PC-3 (cell line): ENCODE measurements around the gene SLFN13. TPM values are rescaled to one million over a fixed set of nuclear protein-coding genes. Genes with fewer than 3 reads are reported as not detected.

ENCODE experiments used
- ATAC-seq: fragments of 200-7000 bp; cut with Tn5 transposase; 2 replicates; pipeline ENCODE4 v1.9.1; 2020; ENCODE audit warnings: mild to moderate bottlenecking, moderate library complexity
- BruUV-seq: library from RNA; stranded (reverse); fragments of 400-500 nt; replicated peaks from 2 replicates; lab custom pipeline; 2021; lab: Mats Ljungman, UMichigan
- CTCF ChIA-PET: fragments of 300-600 bp; sonication (Branson Sonifier 250); formaldehyde crosslinking; loops from one replicate; lab custom pipeline; 2022; ENCODE audit warnings: antibody characterized with exemption; lab: Charles Lee
- POLR2A ChIA-PET: fragments of 300-600 bp; sonication (Branson Sonifier 250); formaldehyde crosslinking; loops from one replicate; lab custom pipeline; 2022; ENCODE audit warnings: antibody characterized with exemption; ENCODE audit not compliant: unreplicated experiment; lab: Charles Lee
- DNase-seq: peaks from one replicate; pipeline ENCODE4 v3.0.0-alpha.2; 2015
- H2AFZ ChIP-seq: fragments of 300-600 bp; sonication (generic); 2 replicates; pipeline ENCODE4 v1.6.0; 2016; ENCODE audit warnings: antibody characterized with exemption, low read length
- H3F3A ChIP-seq: fragments of 300-600 bp; sonication (generic); one replicate; pipeline ENCODE4 v1.6.0; 2017; ENCODE audit warnings: antibody characterized with exemption, low read length, control low read depth, mild to moderate bottlenecking; ENCODE audit not compliant: unreplicated experiment
- H3K27ac ChIP-seq: fragments of 300-600 bp; sonication (generic); 2 replicates; pipeline ENCODE4 v1.5.1; 2016; ENCODE audit warnings: mild to moderate bottlenecking, low read length
- H3K27me3 ChIP-seq: fragments of 300-600 bp; sonication (generic); 2 replicates; pipeline ENCODE4 v1.6.1; 2016; ENCODE audit warnings: low read length, mixed read lengths
- H3K36me3 ChIP-seq: fragments of 300-600 bp; sonication (generic); 2 replicates; pipeline ENCODE4 v1.6.1; 2016; ENCODE audit warnings: low read depth, mixed run types, low read length, mixed read lengths
- H3K4me1 ChIP-seq: fragments of 300-600 bp; sonication (generic); 2 replicates; pipeline ENCODE4 v1.5.1; 2016; ENCODE audit warnings: low read length; ENCODE audit not compliant: insufficient read depth
- H3K4me2 ChIP-seq: fragments of 300-600 bp; sonication (generic); 2 replicates; pipeline ENCODE4 v1.6.0; 2016; ENCODE audit warnings: low read length
- H3K4me3 ChIP-seq: fragments of 300-600 bp; sonication (generic); 2 replicates; pipeline ENCODE4 v1.5.1; 2016; ENCODE audit warnings: mild to moderate bottlenecking, low read length, mixed read lengths
- H3K79me2 ChIP-seq: fragments of 300-600 bp; sonication (generic); 2 replicates; pipeline ENCODE4 v1.6.1; 2017; ENCODE audit warnings: low read length, mixed read lengths
- H3K9ac ChIP-seq: fragments of 300-600 bp; sonication (generic); 2 replicates; pipeline ENCODE4 v1.6.0; 2016; ENCODE audit warnings: mild to moderate bottlenecking, low read length
- H3K9me2 ChIP-seq: fragments of 300-600 bp; sonication (generic); replicated peaks from 2 replicates; pipeline ENCODE4 v1.6.1; 2016; ENCODE audit warnings: mixed run types, low read length, mixed read lengths
- H3K9me3 ChIP-seq: fragments of 300-600 bp; sonication (generic); 2 replicates; pipeline ENCODE4 v1.6.1; 2016; ENCODE audit warnings: low read length, mixed read lengths
- H4K20me1 ChIP-seq: fragments of 300-600 bp; sonication (generic); 2 replicates; pipeline ENCODE4 v1.6.1; 2016; ENCODE audit warnings: low read length, mixed read lengths
- EZH2 ChIP-seq: fragments of 300-600 bp; sonication (generic); IDR thresholded peaks from one replicate; pipeline ENCODE4 v1.6.1; 2017; ENCODE audit warnings: antibody characterized with exemption, mild to moderate bottlenecking, low read length; ENCODE audit not compliant: unreplicated experiment
- EZH2phosphoT487 ChIP-seq: fragments of 300-600 bp; sonication (generic); IDR thresholded peaks from 2 replicates; pipeline ENCODE4 v1.6.1; 2018; ENCODE audit warnings: mild to moderate bottlenecking, antibody characterized with exemption, low read length, borderline replicate concordance
- intact Hi-C: fragments of 100-400 bp; cut with micrococcal nuclease; formaldehyde crosslinking; loops from 2 replicates; pipeline ENCODE4 v1.9.0; 2023
- total RNA-seq: library from RNA; depleted of rRNA; stranded (reverse); fragments of >200 nt; gene quantifications from 2 replicates; pipeline ENCODE4 v1.2.3, GENCODE V29; 2014
- TF ChIP-seq, protein P1 (sequence below): fragments of 300-600 bp; sonication (generic); conservative IDR thresholded peaks from 2 replicates; pipeline ENCODE4 v1.5.1; 2017; ENCODE audit warnings: antibody characterized with exemption, low read depth, mild to moderate bottlenecking, low read length

The SLFN13 gene
- total RNA-seq, 1 experiment from 2014 or later: 8.2 TPM

- H4K20me1 ChIP-seq: no peaks in the 10 kb centered on the region
- CTCF ChIA-PET: no interaction called here
- H3K9me2 ChIP-seq: no peaks in the 10 kb centered on the region
- H3K4me3 ChIP-seq: no peak overlapping the region
- H3K4me2 ChIP-seq: no peak overlapping the region
- no peaks in the 10 kb centered on the region for H3K4me1 ChIP-seq
- no peaks in the 10 kb centered on the region for H3K79me2 ChIP-seq
- no peak overlapping the region for H3K9ac ChIP-seq
- H3K9me3 ChIP-seq: no peaks in the 10 kb centered on the region
- TF ChIP-seq EZH2phosphoT487: no peak
- TF ChIP-seq EZH2: no peak
- TF ChIP-seq, protein P1, sequence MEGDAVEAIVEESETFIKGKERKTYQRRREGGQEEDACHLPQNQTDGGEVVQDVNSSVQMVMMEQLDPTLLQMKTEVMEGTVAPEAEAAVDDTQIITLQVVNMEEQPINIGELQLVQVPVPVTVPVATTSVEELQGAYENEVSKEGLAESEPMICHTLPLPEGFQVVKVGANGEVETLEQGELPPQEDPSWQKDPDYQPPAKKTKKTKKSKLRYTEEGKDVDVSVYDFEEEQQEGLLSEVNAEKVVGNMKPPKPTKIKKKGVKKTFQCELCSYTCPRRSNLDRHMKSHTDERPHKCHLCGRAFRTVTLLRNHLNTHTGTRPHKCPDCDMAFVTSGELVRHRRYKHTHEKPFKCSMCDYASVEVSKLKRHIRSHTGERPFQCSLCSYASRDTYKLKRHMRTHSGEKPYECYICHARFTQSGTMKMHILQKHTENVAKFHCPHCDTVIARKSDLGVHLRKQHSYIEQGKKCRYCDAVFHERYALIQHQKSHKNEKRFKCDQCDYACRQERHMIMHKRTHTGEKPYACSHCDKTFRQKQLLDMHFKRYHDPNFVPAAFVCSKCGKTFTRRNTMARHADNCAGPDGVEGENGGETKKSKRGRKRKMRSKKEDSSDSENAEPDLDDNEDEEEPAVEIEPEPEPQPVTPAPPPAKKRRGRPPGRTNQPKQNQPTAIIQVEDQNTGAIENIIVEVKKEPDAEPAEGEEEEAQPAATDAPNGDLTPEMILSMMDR: no peak
- H2AFZ ChIP-seq: no peak overlapping the region
- DNase-seq (no peak), ATAC-seq (no peak)
- H3K27me3 ChIP-seq: peaks cover 42% of the 10 kb centered on the region
- no TSS peak for BruUV-seq
- H3K36me3 ChIP-seq: no peaks in the 10 kb centered on the region
- POLR2A ChIA-PET: no interaction called here
- no peaks in the 10 kb centered on the region for H3F3A ChIP-seq
- no peak overlapping the region for H3K27ac ChIP-seq
- intact Hi-C loops: no loop called here
Measured at GRCh38 chr17:35476283-35476820, 27.8 kb upstream of the SLFN13 start.

DNA sequence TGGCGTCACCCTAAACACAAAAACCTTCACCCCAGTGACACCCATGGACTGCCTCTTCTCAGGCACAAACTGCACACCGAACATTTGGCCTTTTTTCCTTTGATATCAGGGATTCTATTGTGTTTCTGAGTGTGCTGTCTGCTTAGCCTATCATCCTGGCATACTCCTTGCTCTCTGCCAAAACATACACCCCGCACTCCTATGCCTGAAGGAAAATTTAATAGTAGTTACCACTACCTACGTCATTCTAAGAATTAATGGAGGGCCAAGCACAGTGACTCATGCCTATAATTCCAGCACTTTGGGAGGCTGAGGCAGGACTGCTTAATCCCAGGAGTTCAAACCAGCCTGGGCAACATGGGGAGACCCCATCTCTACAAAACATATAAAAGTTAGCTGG, 19.9 kb upstream of the SLFN13 start:
- no peak for DNase-seq
- no peaks in the 10 kb centered on the region for H3K4me1 ChIP-seq
- no peaks in the 10 kb centered on the region for H3K79me2 ChIP-seq
- TF ChIP-seq, protein P1: no peak
- TF ChIP-seq EZH2 (no peak), EZH2phosphoT487 (no peak)
- H4K20me1 ChIP-seq: no peaks in the 10 kb centered on the region
- H3K9ac ChIP-seq: no peak overlapping the region
- H3K9me2 ChIP-seq: no peaks in the 10 kb centered on the region
- no peak overlapping the region for H3K27ac ChIP-seq
- H2AFZ ChIP-seq: no peak overlapping the region
- H3K4me2 ChIP-seq: no peak overlapping the region
- POLR2A ChIA-PET: no interaction called here
- CTCF ChIA-PET: no interaction called here
- no peak overlapping the region for H3K4me3 ChIP-seq
- no peaks in the 10 kb centered on the region for H3F3A ChIP-seq
- H3K36me3 ChIP-seq: no peaks in the 10 kb centered on the region
- no TSS peak for BruUV-seq
- ATAC-seq: no peak
- H3K9me3 ChIP-seq: no peaks in the 10 kb centered on the region
- intact Hi-C loops: no loop called here
- peaks cover 4% of the 10 kb centered on the region; the same call in 1 of the 2 replicates for H3K27me3 ChIP-seq

GRCh38 chr17:35467824-35468223, 19.3 kb upstream of the SLFN13 start:
- H3K4me2 ChIP-seq: no peak overlapping the region
- no peak for TF ChIP-seq EZH2
- TF ChIP-seq, protein P1: no peak
- no peak for TF ChIP-seq EZH2phosphoT487
- intact Hi-C loops: no loop called here

More at GRCh38 chr17:35467824-35468223, 19.3 kb upstream of the SLFN13 start:
- H3K9me3 ChIP-seq: no peaks in the 10 kb centered on the region
- no peaks in the 10 kb centered on the region for H3K36me3 ChIP-seq
- H3K9ac ChIP-seq: no peak overlapping the region
- ATAC-seq (no peak), DNase-seq (no peak)
- H3K9me2 ChIP-seq: no peaks in the 10 kb centered on the region
- H3K27me3 ChIP-seq: peaks cover 7% of the 10 kb centered on the region; the same call in 1 of the 2 replicates
- H3F3A ChIP-seq: no peaks in the 10 kb centered on the region
- ChIA-PET CTCF (no interaction called here), POLR2A (no interaction called here)
- H2AFZ ChIP-seq: no peak overlapping the region
- no peaks in the 10 kb centered on the region for H3K79me2 ChIP-seq
- no peaks in the 10 kb centered on the region for H4K20me1 ChIP-seq
- BruUV-seq: no TSS peak
- H3K4me1 ChIP-seq: no peaks in the 10 kb centered on the region
- no peak overlapping the region for H3K4me3 ChIP-seq
- H3K27ac ChIP-seq: no peak overlapping the region
